ENCODE data around the gene HSPB7. TPM values are rescaled to one million over a fixed set of nuclear protein-coding genes. Genes with fewer than 3 reads are reported as not detected.

The HSPB7 gene
- total RNA-seq, 1 experiment from 2014 or later: not detected

- Histone ChIP-seq H3K23me2 (ENCODE audit: insufficient read length, low read depth, low read length, poor library complexity, severe bottlenecking) (no peaks in the 10 kb centered on the region), H2BK20ac (ENCODE audit: low read depth, low read length, poor library complexity, severe bottlenecking) (no peak overlapping the region), H3K56ac (ENCODE audit: insufficient read length, low read depth, low read length) (no peak overlapping the region), H2BK5ac (ENCODE audit: insufficient read length, low read length) (no peak overlapping the region), H3T11ph (ENCODE audit: low read length) (no peak overlapping the region), H3K79me2 (ENCODE audit: insufficient read depth, low read length) (no peaks in the 10 kb centered on the region), H2BK15ac (ENCODE audit: low read depth, low read length) (no peak overlapping the region), H4K20me1 (ENCODE audit: control insufficient read depth, insufficient read depth, insufficient read length) (no peaks in the 10 kb centered on the region), H3K14ac (ENCODE audit: insufficient read depth, low read length) (0 out of 2 replicates have a peak overlapping the region, but pooled peaks have one; percentile 42), H3K9ac (ENCODE audit: extremely low read depth, insufficient read length, low read length) (no peak overlapping the region), H4K8ac (replicated peaks; ENCODE audit: insufficient read length, low read depth, low read length) (no peak overlapping the region), H3K18ac (ENCODE audit: insufficient read length, low read depth, low read length) (no peak overlapping the region), H3K27ac (ENCODE audit: insufficient read length, low read depth, low read length) (no peak overlapping the region), H2AFZ (ENCODE audit: low read length) (no peak overlapping the region), H2BK12ac (ENCODE audit: insufficient read length, low read depth, low read length) (no peak overlapping the region), H3K4ac (ENCODE audit: low read depth, low read length) (no peak overlapping the region), H3K79me1 (ENCODE audit: insufficient read depth, low read depth, low read length, poor library complexity, severe bottlenecking) (no peaks in the 10 kb centered on the region), H3K4me1 (ENCODE audit: insufficient read depth, low read length) (peaks cover 8% of the 10 kb centered on the region; the same call in 1 of the 2 replicates), H2AK5ac (ENCODE audit: insufficient read length, low read length) (no peak overlapping the region), H4K5ac (ENCODE audit: insufficient read length, low read depth, low read length) (no peak overlapping the region), H4K91ac (ENCODE audit: insufficient read length, low read depth, low read length) (no peak overlapping the region), H3K23ac (ENCODE audit: insufficient read length, low read depth, low read length) (no peak overlapping the region), H3K27me3 (ENCODE audit: insufficient read depth, low read length) (no peaks in the 10 kb centered on the region), H3K9me3 (ENCODE audit: control insufficient read depth, low read depth, low read length) (no peaks in the 10 kb centered on the region), H2BK120ac (ENCODE audit: low read depth, low read length, poor library complexity, severe bottlenecking) (no peak overlapping the region), H3K4me2 (ENCODE audit: insufficient read depth, insufficient read length, low read length) (peak overlapping the region; percentile 31)
- no peak for DNase-seq
- peak overlapping the region in 1 of 2 experiments; percentile 73; a peak in 2 of 5 replicates for H3K4me3 Mint-ChIP-seq
- H3K27ac Mint-ChIP-seq: peak overlapping the region in 1 of 3 experiments; percentile 83; a peak in 1 of 7 replicates
- no peaks in the 10 kb centered on the region for H3K36me3 Mint-ChIP-seq (ENCODE audit: insufficient read depth in 1 of 3, low read depth in 3 of 3)
- peaks cover 24 to 52% of the 10 kb centered on the region in 2 experiments for H3K4me1 Mint-ChIP-seq
- TF ChIP-seq CTCF (conservative IDR thresholded peaks at IDR 0.05): no peak
- H3K9me3 Mint-ChIP-seq: no peaks in the 10 kb centered on the region
- no CpG with 5 or more reads among the region's 4 CpGs for WGBS (ENCODE audit: extremely low coverage, insufficient read length, low lambda C conversion rate)
- H3K27me3 Mint-ChIP-seq (ENCODE audit: low read depth): peaks cover 2% of the 10 kb centered on the region
These were observed 4.0 kb downstream of the HSPB7 start for GRCh38 chr1:16013908-16014258.
